IMR-90 (cell line): ENCODE measurements around the gene KIAA0040. TPM values are rescaled to one million over a fixed set of nuclear protein-coding genes. Genes with fewer than 3 reads are reported as not detected.

ENCODE experiments used
- ATAC-seq: fragments of 200-7000 bp; cut with Tn5 transposase; 2 replicates; pipeline ENCODE4 v1.9.1; 2020; ENCODE audit warnings: low read depth, mild to moderate bottlenecking, moderate library complexity
- BruUV-seq: library from RNA; stranded (reverse); fragments of 400-500 nt; replicated peaks from 2 replicates; lab custom pipeline; 2021; lab: Mats Ljungman, UMichigan
- CTCF ChIA-PET: fragments of 300-600 bp; formaldehyde crosslinking; extraction: SDS; loops from one replicate; lab custom pipeline; 2021; ENCODE audit warnings: antibody characterized with exemption; lab: Yijun Ruan, JAX
- POLR2A ChIA-PET: fragments of 300-600 bp; sonication (Branson Sonifier 250); formaldehyde crosslinking; loops from one replicate; lab custom pipeline; 2022; ENCODE audit warnings: antibody characterized with exemption; ENCODE audit not compliant: unreplicated experiment; lab: Charles Lee
- DNase-seq: peaks from one replicate; pipeline ENCODE4 v3.0.0; 2013
- H2AFZ ChIP-seq: replicated peaks from 2 replicates; pipeline ENCODE3; 2013; ENCODE audit warnings: low read length, mild to moderate bottlenecking; ENCODE audit not compliant: poor library complexity
- H2AK5ac ChIP-seq: 2 replicates; pipeline ENCODE4 v1.6.1; 2013; ENCODE audit warnings: low read depth, low read length, inconsistent platforms
- H2AK9ac ChIP-seq: replicated peaks from 2 replicates; pipeline ENCODE3; 2013; ENCODE audit warnings: mild to moderate bottlenecking, low read depth, low read length, moderate library complexity; ENCODE audit not compliant: poor library complexity
- H2BK120ac ChIP-seq: 2 replicates; pipeline ENCODE4 v1.6.1; 2013; ENCODE audit warnings: low read depth, low read length, inconsistent platforms
- H2BK15ac ChIP-seq: 3 replicates; pipeline ENCODE4 v1.6.1; 2013; ENCODE audit warnings: low read depth, low read length, inconsistent platforms
- H2BK20ac ChIP-seq: 2 replicates; pipeline ENCODE4 v1.6.1; 2013; ENCODE audit warnings: low read depth, mild to moderate bottlenecking, inconsistent platforms, low read length, moderate library complexity
- H2BK5ac ChIP-seq: 2 replicates; pipeline ENCODE4 v1.6.1; 2013; ENCODE audit warnings: mild to moderate bottlenecking, low read depth, low read length, inconsistent platforms; ENCODE audit not compliant: poor library complexity, severe bottlenecking
- H3K14ac ChIP-seq: replicated peaks from 2 replicates; pipeline ENCODE4 v1.6.1; 2013; ENCODE audit warnings: low read depth, low read length, inconsistent platforms
- H3K18ac ChIP-seq: 2 replicates; pipeline ENCODE4 v1.6.1; 2013; ENCODE audit warnings: low read depth, low read length, control low read depth
- H3K23ac ChIP-seq: 2 replicates; pipeline ENCODE4 v1.6.1; 2013; ENCODE audit warnings: low read depth, low read length, inconsistent platforms
- H3K27ac ChIP-seq: 2 replicates; pipeline ENCODE4 v1.5.1; 2013; ENCODE audit warnings: mild to moderate bottlenecking, control low read depth, low read length; ENCODE audit not compliant: insufficient read depth
- H3K27me3 ChIP-seq: 2 replicates; pipeline ENCODE4 v1.6.1; 2013; ENCODE audit warnings: low read length; ENCODE audit not compliant: control insufficient read depth, insufficient read depth
- H3K36me3 ChIP-seq: 2 replicates; pipeline ENCODE4 v1.6.1; 2013; ENCODE audit warnings: low read length, mixed read lengths; ENCODE audit not compliant: control insufficient read depth, insufficient read depth
- H3K4ac ChIP-seq: 2 replicates; pipeline ENCODE4 v1.6.1; 2013; ENCODE audit warnings: low read depth, low read length, inconsistent platforms
- H3K4me1 ChIP-seq: 2 replicates; pipeline ENCODE4 v1.6.1; 2013; ENCODE audit warnings: low read length, mixed read lengths; ENCODE audit not compliant: control insufficient read depth, insufficient read depth
- H3K4me2 ChIP-seq: 2 replicates; pipeline ENCODE4 v1.6.1; 2013; ENCODE audit warnings: low read depth, mild to moderate bottlenecking, control low read depth, low read length, moderate library complexity
- H3K4me3 ChIP-seq: 2 replicates; pipeline ENCODE4 v1.5.1; 2013; ENCODE audit warnings: low read depth, mild to moderate bottlenecking, control low read depth, low read length, moderate library complexity; ENCODE audit not compliant: insufficient read depth
- H3K56ac ChIP-seq: 2 replicates; pipeline ENCODE4 v1.6.1; 2013; ENCODE audit warnings: low read length, inconsistent platforms; ENCODE audit not compliant: insufficient read depth; ENCODE audit errors: extremely low read depth
- H3K79me1 ChIP-seq, 2 experiments: 2 replicates each; pipeline ENCODE4 v1.6.1; 2013; ENCODE audit warnings: low read length in 2 of 2, inconsistent platforms in 1 of 2, low read depth in 1 of 2
- H3K9ac ChIP-seq: 2 replicates; pipeline ENCODE4 v1.6.1; 2013; ENCODE audit warnings: low read depth, low read length, control low read depth
- H3K9me1 ChIP-seq: 2 replicates; pipeline ENCODE4 v1.6.1; 2013; ENCODE audit warnings: low read length, inconsistent platforms; ENCODE audit not compliant: insufficient read depth
- H3K9me3 ChIP-seq: 2 replicates; pipeline ENCODE4 v1.6.1; 2013; ENCODE audit warnings: low read length; ENCODE audit not compliant: control insufficient read depth, insufficient read depth
- H4K20me1 ChIP-seq: 2 replicates; pipeline ENCODE4 v1.6.1; 2013; ENCODE audit warnings: low read length, inconsistent platforms; ENCODE audit not compliant: insufficient read depth
- H4K5ac ChIP-seq: 2 replicates; pipeline ENCODE4 v1.6.1; 2013; ENCODE audit warnings: mild to moderate bottlenecking, low read depth, low read length, control low read depth
- H4K8ac ChIP-seq, 2 experiments: 2 replicates each; pipeline ENCODE4 v1.6.1; 2013; ENCODE audit warnings: low read depth in 2 of 2, low read length in 2 of 2, control low read depth in 1 of 2, inconsistent platforms in 1 of 2
- H4K91ac ChIP-seq: 2 replicates; pipeline ENCODE4 v1.6.1; 2013; ENCODE audit warnings: low read depth, low read length, inconsistent platforms; ENCODE audit not compliant: insufficient read depth
- BHLHE40 ChIP-seq: fragments of 150-350 bp; IDR thresholded peaks from 2 replicates; pipeline ENCODE4 v1.6.1; 2016; ENCODE audit warnings: mild to moderate bottlenecking, low read depth, low read length
- CHD1 ChIP-seq: IDR thresholded peaks from 2 replicates; pipeline ENCODE4 v1.6.1; 2012; ENCODE audit warnings: low read depth, low read length, improper control_type of control experiment
- CTCF ChIP-seq: conservative IDR thresholded peaks from 2 replicates; pipeline ENCODE4 v1.5.1; 2012; ENCODE audit warnings: mild to moderate bottlenecking, low read depth, low read length, improper control_type of control experiment
- FOS ChIP-seq: fragments of 150-350 bp; IDR thresholded peaks from 2 replicates; pipeline ENCODE4 v1.6.1; 2016; ENCODE audit warnings: low read depth, low read length
- MAFK ChIP-seq: IDR thresholded peaks from 2 replicates; pipeline ENCODE4 v1.6.1; 2012; ENCODE audit warnings: low read depth, low read length, improper control_type of control experiment
- MAZ ChIP-seq: IDR thresholded peaks from 2 replicates; pipeline ENCODE4 v1.6.1; 2012; ENCODE audit warnings: low read depth, mild to moderate bottlenecking, low read length, improper control_type of control experiment, moderate library complexity, borderline replicate concordance
- POLR2A ChIP-seq: IDR thresholded peaks from 2 replicates; pipeline ENCODE4 v1.6.1; 2012; ENCODE audit warnings: mild to moderate bottlenecking, low read depth, low read length
- RCOR1 ChIP-seq: IDR thresholded peaks from 2 replicates; pipeline ENCODE4 v1.6.1; 2012; ENCODE audit warnings: mild to moderate bottlenecking, low read length, improper control_type of control experiment; ENCODE audit not compliant: insufficient replicate concordance
- RFX5 ChIP-seq: IDR thresholded peaks from 2 replicates; pipeline ENCODE4 v1.8.0; 2012; ENCODE audit warnings: low read depth, mild to moderate bottlenecking, low read length, moderate library complexity
- SMC3 ChIP-seq: fragments of 150-350 bp; IDR thresholded peaks from 2 replicates; pipeline ENCODE4 v1.6.1; 2016; ENCODE audit warnings: low read depth, mild to moderate bottlenecking, antibody characterized with exemption, low read length, moderate library complexity
- USF2 ChIP-seq: fragments of 150-350 bp; IDR thresholded peaks from 2 replicates; pipeline ENCODE4 v1.6.1; 2017; ENCODE audit warnings: mild to moderate bottlenecking, antibody characterized with exemption, low read length, low read depth
- WGBS, 2 experiments: methylation state at CpG; one replicate each; pipeline versions ENCODE4 v1.1.5 to v1.1.7; 2013; ENCODE audit warnings: missing lambda C conversion rate in 2 of 2; ENCODE audit not compliant: insufficient read length in 1 of 2; ENCODE audit errors: extremely low coverage in 2 of 2; 5-methylcytosine and 5-hydroxymethylcytosine counted together
- dilution Hi-C: fragments of 300-500 bp; cut with HindIII; formaldehyde crosslinking; loops from one replicate; pipeline ENCODE4 v1.14.3; 2018; ENCODE audit warnings: low sequenced_read_pairs; ENCODE audit not compliant: unreplicated experiment
- in situ Hi-C: fragments of 300-500 bp; cut with MboI; formaldehyde crosslinking; loops from 3 replicates; pipeline ENCODE4 v1.14.3; 2019; ENCODE audit warnings: low sequenced_read_pairs, inconsistent platforms, mixed read lengths
- intact Hi-C: fragments of 100-400 bp; cut with micrococcal nuclease; formaldehyde crosslinking; loops from 2 replicates; pipeline ENCODE4 v1.10.0; 2022
- polyA plus RNA-seq, 3 experiments: library from polyadenylated mRNA; depleted of rRNA; stranded (reverse); fragments of >200 nt; gene quantifications; 2 replicates each; pipeline ENCODE4 v1.2.3, GENCODE V29; 2012; ENCODE audit warnings: low replicate concordance in 1 of 3
- total RNA-seq: library from RNA; depleted of rRNA; stranded (reverse); fragments of >200 nt; gene quantifications from 2 replicates; pipeline ENCODE4 v1.2.3, GENCODE V29; 2012

The KIAA0040 gene
- total and polyA plus RNA-seq, 2 of the 4 experiments (the other 2 are of a cell fraction), result 0.05 to 0.18 TPM

- Histone ChIP-seq H2AK5ac (no peak overlapping the region), H3K4me1 (0 out of 2 replicates have a peak, but pooled peaks cover 2% of the 10 kb centered on the region), H4K8ac (no peak overlapping the region; a peak in 1 of 4 replicates), H3K36me3 (no peaks in the 10 kb centered on the region), H4K91ac (no peak overlapping the region), H3K14ac (no peak overlapping the region), H3K27me3 (no peaks in the 10 kb centered on the region), H3K56ac (no peak overlapping the region), H2BK20ac (no peak overlapping the region; the same call in 1 of the 2 replicates), H3K4me3 (no peak overlapping the region), H2BK15ac (no peak overlapping the region), H3K9me3 (no peaks in the 10 kb centered on the region), H3K9me1 (no peaks in the 10 kb centered on the region), H3K9ac (no peak overlapping the region), H3K27ac (no peak overlapping the region), H3K23ac (no peak overlapping the region), H2AK9ac (peak overlapping the region; percentile 15), H2AFZ (peak overlapping the region; percentile 40), H3K79me1 (no peaks in the 10 kb centered on the region), H3K4me2 (0 out of 2 replicates have a peak overlapping the region, but pooled peaks have one; percentile 29), H2BK120ac (no peak overlapping the region), H3K18ac (no peak overlapping the region), H3K4ac (no peak overlapping the region), H4K20me1 (no peaks in the 10 kb centered on the region), H2BK5ac (no peak overlapping the region), H4K5ac (no peak overlapping the region)
- intact Hi-C loops, result no loop called here
- DNase-seq (peak; percentile 5), ATAC-seq (peak; percentile 21; the same call in 1 of the 2 replicates)
- CTCF ChIA-PET, result no interaction called here
- in situ Hi-C loops, result no loop called here
- dilution Hi-C loops, result no loop called here
- TF ChIP-seq BHLHE40 (no peak), MAZ (no peak), POLR2A (no peak), USF2 (no peak), RFX5 (no peak), CTCF (no peak), MAFK (no peak), RCOR1 (no peak), FOS (no peak), SMC3 (no peak), CHD1 (no peak)
- WGBS, 2 experiments, result 20% methylated on average over 1 of the region's 7 CpGs; no CpG with 5 or more reads in 1 of the 2 experiments
- BruUV-seq, result no TSS peak
- POLR2A ChIA-PET, result no interaction called here
Measured at GRCh38 chr1:175200678-175201521, 8.3 kb upstream of the KIAA0040 start.
